Measurements from ENCODE around the gene RPS2. TPM values are rescaled to one million over a fixed set of nuclear protein-coding genes. Genes with fewer than 3 reads are reported as not detected.
A peak's percentile ranks its signal among the peaks of the same experiment; 100 is the strongest.

RPS2 gene
- total RNA-seq, 1 experiment from 2014 or later: 4,836 TPM

- peaks cover 5% of the 10 kb centered on the region for H3K4me1 Mint-ChIP-seq (ENCODE audit: insufficient read depth, unreplicated experiment)
- POLR2A ChIA-PET: interaction anchor here (2.1 to 2.8 kb wide), 3 partner anchors 16 to 20 kb away, joined by 5 to 33 read pairs (median 12); partner anchors contain the start of genes NDUFB10 and RPS2
- no peaks in the 10 kb centered on the region for H3K27me3 Mint-ChIP-seq (ENCODE audit: insufficient read depth, unreplicated experiment)
- no peaks in the 10 kb centered on the region for H3K9me3 Mint-ChIP-seq (ENCODE audit: unreplicated experiment)
- peaks cover 8% of the 10 kb centered on the region for H3K36me3 Mint-ChIP-seq (ENCODE audit: insufficient read depth, unreplicated experiment)
- BruUV-seq (replicated peaks): no TSS peak
- H3K27ac Mint-ChIP-seq (ENCODE audit: low read depth, unreplicated experiment): no peak overlapping the region
- peak overlapping the region; percentile 16 for H3K4me3 Mint-ChIP-seq (ENCODE audit: unreplicated experiment)
- intact Hi-C loops (cut with micrococcal nuclease): no loop called here
- DNase-seq (ENCODE audit: unreplicated experiment): no peak
- CTCF ChIA-PET: no interaction called here
- TF ChIP-seq CTCF (IDR thresholded peaks at IDR 0.05; ENCODE audit: unreplicated experiment): no peak
These were observed 19.9 kb downstream of the RPS2 start for GRCh38 chr16:1944612-1945199.

GRCh38 chr16:1942810-1943726 is 21.6 kb downstream of the RPS2 start, which contains the start of gene MSRB1:
MSRB1 (minus strand) TSS chr16:1943199; CDS start chr16:1943156, 43 bp downstream.
- TF ChIP-seq CTCF (IDR thresholded peaks at IDR 0.05; ENCODE audit: unreplicated experiment): no peak
- DNase-seq (ENCODE audit: unreplicated experiment): peak; percentile 99
- Mint-ChIP-seq H3K27me3 (ENCODE audit: insufficient read depth, unreplicated experiment) (no peaks in the 10 kb centered on the region), H3K4me1 (ENCODE audit: insufficient read depth, unreplicated experiment) (peaks cover 5% of the 10 kb centered on the region), H3K4me3 (ENCODE audit: unreplicated experiment) (peak within 1 kb of the TSS; percentile 87), H3K36me3 (ENCODE audit: insufficient read depth, unreplicated experiment) (peaks cover 11% of the 10 kb centered on the region), H3K9me3 (ENCODE audit: unreplicated experiment) (no peaks in the 10 kb centered on the region), H3K27ac (ENCODE audit: low read depth, unreplicated experiment) (peak within 1 kb of the TSS; percentile 42)
- CTCF ChIA-PET: interaction anchor here (0.6 to 1.4 kb wide), 3 partner anchors 9 to 197 kb away, joined by 3 to 4 read pairs (median 3); no protein-coding TSS in a partner anchor
- POLR2A ChIA-PET: interaction anchor here (0.6 to 2.8 kb wide), 13 partner anchors 9 to 212 kb away, joined by 3 to 33 read pairs (median 3); partner anchors contain the start of genes NDUFB10, NUBP2, RPS2 and SPSB3
- intact Hi-C loops (cut with micrococcal nuclease): no loop called here
- BruUV-seq (replicated peaks): no TSS peak

- CTCF ChIA-PET: interaction anchor here (0.5 to 1.8 kb wide), 6 partner anchors 9 to 198 kb away, joined by 3 to 8 read pairs (median 4); no protein-coding TSS in a partner anchor
- TF ChIP-seq CTCF (IDR thresholded peaks at IDR 0.05; ENCODE audit: unreplicated experiment): no peak
- H3K4me1 Mint-ChIP-seq (ENCODE audit: insufficient read depth, unreplicated experiment): peaks cover 5% of the 10 kb centered on the region
- H3K4me3 Mint-ChIP-seq (ENCODE audit: unreplicated experiment): peak overlapping the region; percentile 87
- peak; percentile 66 for DNase-seq (ENCODE audit: unreplicated experiment)
- no peaks in the 10 kb centered on the region for H3K9me3 Mint-ChIP-seq (ENCODE audit: unreplicated experiment)
- H3K27ac Mint-ChIP-seq (ENCODE audit: low read depth, unreplicated experiment): peak overlapping the region; percentile 42
- H3K36me3 Mint-ChIP-seq (ENCODE audit: insufficient read depth, unreplicated experiment): peaks cover 18% of the 10 kb centered on the region
- BruUV-seq (replicated peaks): no TSS peak
- intact Hi-C loops (cut with micrococcal nuclease): no loop called here
- no peaks in the 10 kb centered on the region for H3K27me3 Mint-ChIP-seq (ENCODE audit: insufficient read depth, unreplicated experiment)
- POLR2A ChIA-PET: interaction anchor here (0.8 to 2.8 kb wide), 6 partner anchors 10 to 213 kb away, joined by 3 to 33 read pairs (median 10); partner anchors contain the start of genes NDUFB10, RPS2 and TRAF7
These were observed 22.4 kb downstream of the RPS2 start for GRCh38 chr16:1942047-1942809.

Data from MCF 10A (cell line).